NB4 (cell line): Measurements from ENCODE around the gene OR10H4.

ENCODE experiments used
- DNase-seq: peaks from one replicate; pipeline ENCODE4 v3.0.0; 2010; ENCODE audit warnings: low read depth
- H3K4me3 ChIP-seq: one replicate; pipeline ENCODE4 v1.5.1; 2011; ENCODE audit warnings: mild to moderate bottlenecking, low read depth, low read length, moderate library complexity
- MAX ChIP-seq: IDR thresholded peaks from 2 replicates; pipeline ENCODE4 v1.6.1; 2011; ENCODE audit warnings: low read depth, low read length
- MYC ChIP-seq: IDR thresholded peaks from 2 replicates; pipeline ENCODE4 v1.6.1; 2011; ENCODE audit warnings: low read depth, low read length
- POLR2A ChIP-seq: IDR thresholded peaks from 2 replicates; pipeline ENCODE4 v1.6.1; 2011; ENCODE audit warnings: mild to moderate bottlenecking; ENCODE audit not compliant: insufficient read length; ENCODE audit errors: extremely low read depth
- TF ChIP-seq, protein P1 (sequence below): IDR thresholded peaks from one replicate; pipeline ENCODE4 v1.5.1; 2012; ENCODE audit warnings: low read depth, low read length

OR10H4 gene

GRCh38 chr19:15911599-15912235 lies 37.1 kb upstream of the OR10H4 start:
- DNase-seq = no peak
- TF ChIP-seq, protein P1, sequence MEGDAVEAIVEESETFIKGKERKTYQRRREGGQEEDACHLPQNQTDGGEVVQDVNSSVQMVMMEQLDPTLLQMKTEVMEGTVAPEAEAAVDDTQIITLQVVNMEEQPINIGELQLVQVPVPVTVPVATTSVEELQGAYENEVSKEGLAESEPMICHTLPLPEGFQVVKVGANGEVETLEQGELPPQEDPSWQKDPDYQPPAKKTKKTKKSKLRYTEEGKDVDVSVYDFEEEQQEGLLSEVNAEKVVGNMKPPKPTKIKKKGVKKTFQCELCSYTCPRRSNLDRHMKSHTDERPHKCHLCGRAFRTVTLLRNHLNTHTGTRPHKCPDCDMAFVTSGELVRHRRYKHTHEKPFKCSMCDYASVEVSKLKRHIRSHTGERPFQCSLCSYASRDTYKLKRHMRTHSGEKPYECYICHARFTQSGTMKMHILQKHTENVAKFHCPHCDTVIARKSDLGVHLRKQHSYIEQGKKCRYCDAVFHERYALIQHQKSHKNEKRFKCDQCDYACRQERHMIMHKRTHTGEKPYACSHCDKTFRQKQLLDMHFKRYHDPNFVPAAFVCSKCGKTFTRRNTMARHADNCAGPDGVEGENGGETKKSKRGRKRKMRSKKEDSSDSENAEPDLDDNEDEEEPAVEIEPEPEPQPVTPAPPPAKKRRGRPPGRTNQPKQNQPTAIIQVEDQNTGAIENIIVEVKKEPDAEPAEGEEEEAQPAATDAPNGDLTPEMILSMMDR = no peak
- TF ChIP-seq POLR2A = no peak
- TF ChIP-seq MAX = no peak
- no peak for TF ChIP-seq MYC
- no peak overlapping the region for H3K4me3 ChIP-seq

GRCh38 chr19:15913384-15913783 lies 35.4 kb upstream of the OR10H4 start:
- TF ChIP-seq, protein P1 = no peak
- TF ChIP-seq MAX = no peak
- no peak for TF ChIP-seq POLR2A
- TF ChIP-seq MYC = no peak
- H3K4me3 ChIP-seq = no peak overlapping the region
- DNase-seq = no peak

GRCh38 chr19:15913830-15914229 lies 35.0 kb upstream of the OR10H4 start:
- no peak overlapping the region for H3K4me3 ChIP-seq
- no peak for TF ChIP-seq POLR2A
- no peak for TF ChIP-seq MYC
- no peak for TF ChIP-seq MAX
- TF ChIP-seq, protein P1 = no peak
- no peak for DNase-seq

DNA sequence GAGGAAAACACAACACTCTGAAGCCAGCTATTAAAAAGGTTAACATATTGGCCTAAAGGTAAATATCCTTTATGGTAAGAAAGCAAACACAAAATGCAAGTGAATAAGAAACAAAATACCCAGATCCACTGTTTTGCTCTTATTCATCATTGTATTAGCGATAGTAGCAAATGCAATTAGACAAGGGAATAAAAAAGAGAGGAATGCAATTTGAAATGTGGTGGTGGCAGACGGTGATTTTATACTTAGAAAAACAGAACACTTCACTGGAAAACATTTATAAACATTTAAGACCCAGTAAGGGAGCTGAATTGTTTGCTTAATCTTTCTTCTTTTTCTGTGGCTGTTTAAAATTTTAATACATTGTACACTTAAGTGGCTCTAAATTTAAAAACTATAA lies 33.7 kb upstream of the OR10H4 start:
- H3K4me3 ChIP-seq = no peak overlapping the region
- TF ChIP-seq MYC = no peak
- no peak for TF ChIP-seq POLR2A
- TF ChIP-seq, protein P1 = no peak
- no peak for DNase-seq

DNA sequence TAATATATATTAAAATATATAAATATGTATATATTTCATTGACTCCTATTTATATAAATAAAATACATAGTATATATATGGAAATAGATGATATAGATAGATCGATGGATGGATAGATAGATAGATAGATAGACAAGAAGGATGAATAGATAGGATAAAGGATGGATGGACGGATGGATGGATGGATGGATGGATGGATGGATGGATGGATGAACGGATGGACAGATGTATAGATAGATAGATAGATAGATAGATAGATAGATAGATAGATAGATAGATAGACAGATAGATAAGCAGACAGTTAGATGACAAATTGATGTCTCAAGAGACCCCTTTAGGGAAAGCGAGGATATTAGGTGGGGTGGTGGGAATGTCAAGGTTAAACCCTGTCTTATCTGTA lies 29.6 kb upstream of the OR10H4 start:
- no peak overlapping the region for H3K4me3 ChIP-seq
- no peak for TF ChIP-seq POLR2A
- TF ChIP-seq MYC = no peak
- TF ChIP-seq, protein P1 = no peak
- no peak for TF ChIP-seq MAX
- no peak for DNase-seq

GRCh38 chr19:15922021-15922420 lies 26.8 kb upstream of the OR10H4 start:
- no peak overlapping the region for H3K4me3 ChIP-seq
- DNase-seq = no peak
- no peak for TF ChIP-seq POLR2A
